Measurements from ENCODE around the gene PASK. TPM values are rescaled to one million over a fixed set of nuclear protein-coding genes. Genes with fewer than 3 reads are reported as not detected.

The PASK gene
- total RNA-seq, 1 donor from 2014 or later: 2.9 TPM

- peaks cover 40% of the 10 kb centered on the region for H3K36me3 ChIP-seq (ENCODE audit: control insufficient read depth, insufficient read depth, low read length)
- no peak for FAIRE-seq
Observed at GRCh38 chr2:241088791-241089732, 60.2 kb downstream of the PASK start.

GRCh38 chr2:241088376-241088775 is 60.9 kb downstream of the PASK start:
- FAIRE-seq: no peak
- TF ChIP-seq CTCF (IDR thresholded peaks at IDR 0.05; ENCODE audit: insufficient read depth, low read length, severe bottlenecking): no peak
- peaks cover 38% of the 10 kb centered on the region for H3K36me3 ChIP-seq (ENCODE audit: control insufficient read depth, insufficient read depth, low read length)
- DNase-seq (ENCODE audit: low read depth): no peak
- H3K4me3 ChIP-seq (ENCODE audit: low read depth, low read length): no peak overlapping the region
- no peaks in the 10 kb centered on the region for H3K27me3 ChIP-seq (ENCODE audit: control insufficient read depth, insufficient read depth, low read length)

More at GRCh38 chr2:241088791-241089732, 60.2 kb downstream of the PASK start:
- H3K27me3 ChIP-seq (ENCODE audit: control insufficient read depth, insufficient read depth, low read length): no peaks in the 10 kb centered on the region
- TF ChIP-seq CTCF (IDR thresholded peaks at IDR 0.05; ENCODE audit: insufficient read depth, low read length, severe bottlenecking): no peak
- no peak overlapping the region for H3K4me3 ChIP-seq (ENCODE audit: low read depth, low read length)
- DNase-seq (ENCODE audit: low read depth): no peak

GRCh38 chr2:241087420-241088268 is 61.6 kb downstream of the PASK start:
- Histone ChIP-seq H3K36me3 (ENCODE audit: control insufficient read depth, insufficient read depth, low read length) (peaks cover 35% of the 10 kb centered on the region), H3K27me3 (ENCODE audit: control insufficient read depth, insufficient read depth, low read length) (no peaks in the 10 kb centered on the region), H3K4me3 (ENCODE audit: low read depth, low read length) (no peak overlapping the region)
- FAIRE-seq: no peak
- DNase-seq (ENCODE audit: low read depth): no peak
- TF ChIP-seq CTCF (IDR thresholded peaks at IDR 0.05; ENCODE audit: insufficient read depth, low read length, severe bottlenecking): no peak

- no peak overlapping the region for H3K4me3 ChIP-seq (ENCODE audit: low read depth, low read length)
- peaks cover 28% of the 10 kb centered on the region for H3K36me3 ChIP-seq (ENCODE audit: control insufficient read depth, insufficient read depth, low read length)
- DNase-seq (ENCODE audit: low read depth): no peak
- TF ChIP-seq CTCF (IDR thresholded peaks at IDR 0.05; ENCODE audit: insufficient read depth, low read length, severe bottlenecking): no peak
- no peaks in the 10 kb centered on the region for H3K27me3 ChIP-seq (ENCODE audit: control insufficient read depth, insufficient read depth, low read length)
- no peak for FAIRE-seq
Observed at GRCh38 chr2:241084856-241085444, 64.3 kb downstream of the PASK start.

GRCh38 chr2:241083091-241083415 is 66.2 kb downstream of the PASK start:
- DNase-seq (ENCODE audit: low read depth) (no peak), FAIRE-seq (no peak)
- no peak for TF ChIP-seq CTCF (IDR thresholded peaks at IDR 0.05; ENCODE audit: insufficient read depth, low read length, severe bottlenecking)
- Histone ChIP-seq H3K4me3 (ENCODE audit: low read depth, low read length) (no peak overlapping the region), H3K27me3 (ENCODE audit: control insufficient read depth, insufficient read depth, low read length) (no peaks in the 10 kb centered on the region), H3K36me3 (ENCODE audit: control insufficient read depth, insufficient read depth, low read length) (peaks cover 15% of the 10 kb centered on the region)
